GM18870 (cell line): ENCODE data around the gene SNRNP27.
"Not testable (repeated sequence)": the region's sequence is repeated elsewhere in the genome, so short reads cannot be mapped to it uniquely, and the experiment has no call there.

ENCODE experiments used
- ATAC-seq: cut with Tn5 transposase; IDR thresholded peaks from one replicate; pipeline ENCODE4 v1.9.1; 2021; ENCODE audit warnings: moderate library complexity; ENCODE audit not compliant: unreplicated experiment

Gene SNRNP27

DNA sequence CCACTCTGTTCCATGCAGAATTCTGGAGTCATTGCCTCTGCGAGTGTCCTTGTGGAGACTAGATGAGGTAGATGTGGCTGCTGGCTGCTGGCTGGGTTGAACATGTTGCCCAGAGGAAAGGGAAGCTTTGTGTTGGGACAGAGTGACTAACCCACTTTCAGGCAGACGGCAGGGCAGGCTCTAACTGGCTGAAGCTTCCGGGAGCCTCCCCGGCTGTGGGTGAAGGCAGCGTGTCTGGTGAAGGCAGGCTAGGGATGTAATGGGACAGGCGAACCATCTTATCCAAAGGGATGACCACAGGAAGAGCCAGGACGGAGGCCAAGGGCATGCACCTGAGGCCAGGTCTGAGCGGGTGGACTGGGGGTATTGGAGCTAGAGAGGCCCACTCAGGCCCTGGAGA, 51.7 kb downstream of the SNRNP27 start:
- no peak for ATAC-seq

- ATAC-seq = no peak
Measured at GRCh38 chr2:69945941-69946340, 52.2 kb downstream of the SNRNP27 start.

DNA sequence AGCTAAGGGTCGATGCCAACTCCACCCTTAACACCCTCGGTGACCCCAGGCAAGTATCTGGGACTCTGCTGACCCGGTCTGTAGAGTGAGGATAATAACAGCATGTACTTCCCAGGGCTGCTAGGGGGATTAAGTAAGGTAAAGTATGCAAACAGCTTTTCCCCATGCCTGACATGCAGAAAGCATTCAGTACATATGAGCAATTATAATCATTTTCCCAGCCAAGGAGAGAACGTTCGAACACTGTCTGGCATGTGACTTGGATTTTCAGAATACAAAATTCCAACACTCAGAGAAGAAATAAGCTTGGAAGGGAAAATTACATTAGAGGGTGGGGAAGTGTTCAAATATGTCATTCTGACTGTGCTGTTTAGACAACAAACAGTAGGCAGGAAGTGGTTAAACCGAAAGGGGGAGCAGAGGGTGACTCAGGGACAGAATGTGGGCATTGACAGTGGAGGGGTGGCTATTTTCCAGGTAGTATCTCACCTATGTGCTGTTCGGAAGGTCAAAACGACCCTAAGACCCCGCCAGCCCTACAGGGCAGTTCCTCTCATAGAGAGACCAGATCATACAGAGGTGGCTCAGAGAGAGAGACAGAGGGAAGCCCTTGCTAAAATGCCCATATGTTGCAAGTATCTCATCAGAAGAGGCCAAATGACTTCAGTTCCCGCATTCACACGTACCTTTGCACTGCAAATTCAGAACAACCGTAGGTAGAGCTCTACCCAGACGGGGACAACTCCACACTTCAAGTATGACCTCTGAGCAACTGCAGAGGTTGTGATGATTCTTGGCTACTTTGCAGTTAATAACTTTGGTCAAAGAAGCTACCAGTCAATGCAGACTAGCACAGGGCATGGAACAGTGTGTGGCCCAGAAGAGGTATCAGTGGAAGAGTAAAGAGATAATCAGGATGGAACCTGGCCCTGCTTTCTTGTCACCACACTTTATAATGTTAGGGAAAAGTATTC, 52.9 kb downstream of the SNRNP27 start:
- peak; percentile 85 for ATAC-seq

- ATAC-seq = no peak
Measured at GRCh38 chr2:69947325-69947931, 53.7 kb downstream of the SNRNP27 start.

GRCh38 chr2:69948032-69948962, 54.5 kb downstream of the SNRNP27 start:
- no peak for ATAC-seq

DNA sequence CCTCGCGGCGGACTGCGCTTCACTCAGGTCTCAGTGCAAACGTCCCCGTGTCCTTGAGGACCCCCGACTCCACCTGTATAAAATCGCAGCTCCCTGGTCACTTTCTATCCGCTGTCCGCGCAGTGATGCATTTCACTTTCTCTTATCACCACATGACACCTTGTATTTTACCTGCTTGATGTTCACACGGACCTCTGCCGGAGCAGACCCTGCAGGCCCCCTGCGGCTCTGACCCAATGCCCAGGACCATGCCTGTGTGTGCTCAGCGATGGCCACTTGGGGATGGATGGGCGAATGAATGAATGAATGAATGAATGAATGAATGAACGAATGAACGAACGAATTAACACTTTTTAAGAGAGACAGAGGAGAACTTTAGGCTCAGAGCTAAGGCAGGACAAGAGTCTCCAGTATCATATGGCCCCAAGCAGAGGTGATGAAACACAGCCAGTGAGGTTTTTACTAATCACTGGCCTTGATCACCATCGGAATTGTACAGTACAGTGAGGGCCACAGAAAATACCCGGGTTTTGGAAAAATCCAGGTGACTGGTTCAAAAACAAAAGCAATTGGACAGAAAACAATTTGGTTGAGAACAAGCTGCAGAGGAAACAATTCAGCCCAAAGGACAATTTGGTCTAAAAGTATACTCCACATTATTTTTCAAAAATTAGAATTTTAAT, 55.3 kb downstream of the SNRNP27 start:
- no peak for ATAC-seq

GRCh38 chr2:69950241-69950640, 56.5 kb downstream of the SNRNP27 start:
- ATAC-seq = no peak

DNA sequence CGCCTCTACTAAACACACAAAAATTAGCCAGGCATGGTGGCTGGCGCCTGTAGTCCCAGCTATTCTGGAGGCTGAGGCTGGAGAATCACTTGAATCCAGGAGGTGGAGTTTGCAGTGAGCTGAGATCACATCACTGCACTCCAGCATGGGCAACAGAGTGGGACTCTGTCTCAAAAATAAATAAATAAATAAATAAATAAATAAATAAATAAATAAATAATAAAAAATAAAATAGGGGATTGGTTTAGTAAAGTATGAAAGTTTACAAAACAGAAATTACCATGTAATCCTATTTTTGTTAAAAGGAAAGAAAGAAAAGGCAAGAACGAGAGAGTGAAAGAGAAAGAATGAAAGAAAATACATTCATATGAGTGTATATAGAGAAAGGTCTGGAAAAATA, 56.9 kb downstream of the SNRNP27 start:
- ATAC-seq = not testable (repeated sequence)

GRCh38 chr2:69952336-69953115, 58.8 kb downstream of the SNRNP27 start:
- no peak for ATAC-seq

GRCh38 chr2:69954084-69954483, 60.3 kb downstream of the SNRNP27 start:
- no peak for ATAC-seq
